H1 (cell line): Measurements from ENCODE around the gene SETD1B. TPM values are rescaled to one million over a fixed set of nuclear protein-coding genes. Genes with fewer than 3 reads are reported as not detected.

Experiments used
- CTCF ChIA-PET: fragments of 300-600 bp; sonication (Branson Sonifier 250); formaldehyde crosslinking; loops from one replicate; lab custom pipeline; 2021; ENCODE audit not compliant: partially characterized antibody; lab: Charles Lee
- POLR2A ChIA-PET: fragments of 300-600 bp; sonication (Branson Sonifier 250); formaldehyde crosslinking; loops from one replicate; lab custom pipeline; 2021; ENCODE audit warnings: inconsistent platforms; ENCODE audit not compliant: partially characterized antibody; lab: Charles Lee
- DNase-seq, 2 experiments: peaks; one replicate each; pipeline versions ENCODE4 v3.0.0 to v3.0.0-alpha.2; 2010 to 2022; ENCODE audit warnings: low spot score in 2 of 2, low read depth in 1 of 2, mixed read lengths in 1 of 2
- FAIRE-seq: peaks from 2 replicates; lab custom pipeline; 2011; peaks lifted over from hg19 to GRCh38; lab: Jason Lieb, UNC
- H2AFZ ChIP-seq: 2 replicates; pipeline ENCODE4 v1.8.1; 2012; ENCODE audit warnings: low read length, inconsistent platforms
- H2AK5ac ChIP-seq: 2 replicates; pipeline ENCODE4 v1.6.1; 2013; ENCODE audit warnings: low read depth, low read length
- H2BK120ac ChIP-seq: replicated peaks from 2 replicates; pipeline ENCODE3; 2013; ENCODE audit warnings: low read depth, low read length, inconsistent platforms
- H2BK12ac ChIP-seq: 2 replicates; pipeline ENCODE4 v1.6.1; 2013; ENCODE audit warnings: low read depth, low read length
- H2BK15ac ChIP-seq: 2 replicates; pipeline ENCODE4 v1.6.1; 2013; ENCODE audit warnings: low read length
- H2BK20ac ChIP-seq: 2 replicates; pipeline ENCODE4 v1.6.1; 2013; ENCODE audit warnings: low read length
- H2BK5ac ChIP-seq: 2 replicates; pipeline ENCODE4 v1.6.1; 2013; ENCODE audit warnings: low read depth, low read length
- H3K14ac ChIP-seq: 2 replicates; pipeline ENCODE4 v1.6.1; 2013; ENCODE audit warnings: inconsistent platforms; ENCODE audit not compliant: insufficient read length
- H3K18ac ChIP-seq: 2 replicates; pipeline ENCODE4 v1.6.1; 2013; ENCODE audit warnings: low read length; ENCODE audit errors: extremely low read depth
- H3K23ac ChIP-seq: 2 replicates; pipeline ENCODE4 v1.6.1; 2013; ENCODE audit warnings: inconsistent platforms; ENCODE audit not compliant: insufficient read length
- H3K23me2 ChIP-seq: 2 replicates; pipeline ENCODE4 v1.6.1; 2013; ENCODE audit warnings: low read depth, low read length
- H3K27ac ChIP-seq: 2 replicates; pipeline ENCODE4 v1.6.1; 2011; ENCODE audit warnings: low read depth, low read length, inconsistent platforms
- H3K27me3 ChIP-seq, 4 experiments: replicated peaks in 1 of 4; 1 replicate in 1 of 4; 2 replicates in 3 of 4; pipeline versions ENCODE4 v1.6.1 to v1.8.1; 2011 to 2013; ENCODE audit warnings: low read length in 3 of 4, mild to moderate bottlenecking in 3 of 4, inconsistent platforms in 2 of 4, mixed read lengths in 2 of 4, moderate library complexity in 1 of 4; ENCODE audit not compliant: control insufficient read depth in 3 of 4, insufficient read depth in 3 of 4; ENCODE audit errors: extremely low read depth in 1 of 4
- H3K36me3 ChIP-seq, 4 experiments: 2 replicates each; pipeline versions ENCODE4 v1.6.1 to v1.8.1; 2011 to 2013; ENCODE audit warnings: mild to moderate bottlenecking in 4 of 4, low read length in 3 of 4, moderate library complexity in 2 of 4, control low read depth in 1 of 4, inconsistent platforms in 1 of 4; ENCODE audit not compliant: insufficient read depth in 4 of 4, control insufficient read depth in 2 of 4
- H3K4ac ChIP-seq: replicated peaks from 2 replicates; pipeline ENCODE3; 2013; ENCODE audit warnings: low read length, low read depth, mixed read lengths, inconsistent platforms; ENCODE audit not compliant: insufficient read length
- H3K4me1 ChIP-seq, 4 experiments: replicated peaks in 1 of 4; 1 replicate in 1 of 4; 2 replicates in 3 of 4; pipeline versions ENCODE4 v1.6.1 to v1.8.1; 2011 to 2013; ENCODE audit warnings: low read length in 3 of 4, inconsistent platforms in 2 of 4, mixed read lengths in 1 of 4; ENCODE audit not compliant: insufficient read depth in 4 of 4, control insufficient read depth in 3 of 4
- H3K4me2 ChIP-seq, 2 experiments: 2 replicates each; pipeline versions ENCODE4 v1.6.1 to v1.8.1; 2011 to 2013; ENCODE audit warnings: low read depth in 2 of 2, low read length in 2 of 2, control low read depth in 1 of 2, inconsistent platforms in 1 of 2, mild to moderate bottlenecking in 1 of 2; ENCODE audit not compliant: insufficient read depth in 1 of 2
- H3K4me3 ChIP-seq, 4 experiments: fragments of 200-600, 300-600 bp in 1 of 4; sonication (generic), shearing (Covaris generic), sonication (Bioruptor Twin) in 1 of 4; 2 replicates each; pipeline versions ENCODE4 v1.5.1 to v1.8.1; 2011 to 2016; ENCODE audit warnings: low read length in 4 of 4, low read depth in 3 of 4, control low read depth in 2 of 4, inconsistent platforms in 2 of 4, mild to moderate bottlenecking in 2 of 4, mixed read lengths in 1 of 4, moderate library complexity in 1 of 4; ENCODE audit not compliant: insufficient read depth in 2 of 4; ENCODE audit errors: extremely low read depth in 1 of 4
- H3K56ac ChIP-seq: replicated peaks from 2 replicates; pipeline ENCODE3; 2013; ENCODE audit warnings: low read depth, mild to moderate bottlenecking, mixed read lengths, low read length, inconsistent platforms; ENCODE audit not compliant: insufficient read length
- H3K79me1 ChIP-seq: 2 replicates; pipeline ENCODE4 v1.6.1; 2013; ENCODE audit warnings: low read depth, low read length, control low read depth
- H3K79me2 ChIP-seq, 2 experiments: 2 replicates each; pipeline versions ENCODE4 v1.6.1 to v1.8.1; 2012 to 2013; ENCODE audit warnings: low read length in 2 of 2, mild to moderate bottlenecking in 2 of 2, inconsistent platforms in 1 of 2; ENCODE audit not compliant: insufficient read depth in 2 of 2, control insufficient read depth in 1 of 2
- H3K9ac ChIP-seq, 4 experiments: replicated peaks in 1 of 4; 1 replicate in 1 of 4; 2 replicates in 3 of 4; pipeline versions ENCODE4 v1.6.1 to v1.8.1; 2011 to 2013; ENCODE audit warnings: low read depth in 3 of 4, low read length in 3 of 4, control low read depth in 2 of 4, mild to moderate bottlenecking in 2 of 4, moderate library complexity in 2 of 4, inconsistent platforms in 1 of 4; ENCODE audit errors: extremely low read depth in 1 of 4
- H3K9me3 ChIP-seq, 2 experiments: 2 replicates each; pipeline versions ENCODE4 v1.6.1 to v1.8.1; 2012 to 2013; ENCODE audit warnings: mild to moderate bottlenecking in 2 of 2, moderate library complexity in 2 of 2, control low read depth in 1 of 2, inconsistent platforms in 1 of 2, low read depth in 1 of 2, low read length in 1 of 2, mixed read lengths in 1 of 2; ENCODE audit not compliant: insufficient read depth in 2 of 2
- H4K20me1 ChIP-seq, 2 experiments: replicated peaks in 1 of 2; 2 replicates each; pipeline versions ENCODE3 to v1.8.1; 2011 to 2013; ENCODE audit warnings: inconsistent platforms in 2 of 2, low read length in 2 of 2, mild to moderate bottlenecking in 1 of 2; ENCODE audit not compliant: insufficient read depth in 2 of 2, control insufficient read depth in 1 of 2
- H4K5ac ChIP-seq: 2 replicates; pipeline ENCODE4 v1.6.1; 2013; ENCODE audit warnings: low read length, low read depth, mixed read lengths, inconsistent platforms; ENCODE audit not compliant: insufficient read length
- H4K8ac ChIP-seq: 2 replicates; pipeline ENCODE4 v1.8.0; 2013; ENCODE audit warnings: mild to moderate bottlenecking, moderate library complexity, low read length, inconsistent platforms; ENCODE audit not compliant: insufficient read depth; ENCODE audit errors: extremely low read depth
- H4K91ac ChIP-seq: replicated peaks from 2 replicates; pipeline ENCODE3; 2013; ENCODE audit warnings: low read length, mixed read lengths, inconsistent platforms; ENCODE audit not compliant: insufficient read length
- HDAC6 ChIP-seq: IDR thresholded peaks from one replicate; pipeline ENCODE4 v1.7.1; 2012; ENCODE audit warnings: low read depth, mild to moderate bottlenecking, inconsistent platforms, low read length, moderate library complexity
- POLR2AphosphoS5 ChIP-seq: IDR thresholded peaks from 2 replicates; pipeline ENCODE4 v1.6.1; 2011; ENCODE audit warnings: low read depth, low read length
- WGBS, 2 experiments: shearing (Covaris generic) in 1 of 2; methylation state at CpG; one replicate each; pipeline versions ENCODE4 v1.1.6 to v1.1.7; 2013 to 2015; ENCODE audit warnings: low lambda C conversion rate in 2 of 2, mixed read lengths in 2 of 2, inconsistent platforms in 1 of 2, low coverage in 1 of 2, missing lambda C conversion rate in 1 of 2; ENCODE audit not compliant: insufficient replicate concordance in 2 of 2, insufficient coverage in 1 of 2, insufficient read length in 1 of 2; ENCODE audit errors: extremely low coverage in 1 of 2, missing lambda C conversion rate in 1 of 2; 5-methylcytosine and 5-hydroxymethylcytosine counted together
- polyA plus RNA-seq, 7 experiments: library from polyadenylated mRNA; depleted of rRNA in 3 of 7; stranded (reverse) in 5 of 7; unstranded in 2 of 7; fragments of >200 nt in 5 of 7; fragments of 200-250 nt in 2 of 7; gene quantifications; 1 replicate in 5 of 7; 2 replicates in 1 of 7; 4 replicates in 1 of 7; pipeline versions ENCODE4 v1.2.1 to v1.2.3, GENCODE V29; 2011 to 2013; ENCODE audit warnings: missing spikeins in 2 of 7, mixed read lengths in 2 of 7
- total RNA-seq: library from RNA; stranded (reverse); fragmentation: NEBNext Ultra II Directional; extraction: Animal tissue kit (Norgen Biotek cat#: 25700); gene quantifications from 2 replicates; pipeline ENCODE4 v1.2.1, GENCODE V29; 2021

SETD1B gene
- total and polyA plus RNA-seq, 2 of the 8 experiments (the other 6 are each of a cell fraction or from before 2014, with no cell fraction given), result 1.3 to 17.7 TPM

GRCh38 chr12:121815263-121815662, 11.5 kb downstream of the SETD1B start:
- H3K79me2 ChIP-seq, result peaks cover 0 to 27% of the 10 kb centered on the region in 2 experiments; a peak in 2 of 4 replicates
- WGBS, 2 experiments, result 89% methylated on average over 8 of the region's 8 CpGs; no CpG with 5 or more reads in 1 of the 2 experiments
- no peak for TF ChIP-seq HDAC6
- TF ChIP-seq POLR2AphosphoS5, result no peak

More at GRCh38 chr12:121815263-121815662, 11.5 kb downstream of the SETD1B start:
- no peak overlapping the region for H4K91ac ChIP-seq
- H3K36me3 ChIP-seq, result peaks cover 8 to 39% (median 26%) of the 10 kb centered on the region in 4 experiments
- FAIRE-seq, result no peak
- H3K4me1 ChIP-seq, result peaks cover 4 to 23% (median 14%) of the 10 kb centered on the region in 4 experiments
- no peak overlapping the region for H3K18ac ChIP-seq
- H3K4ac ChIP-seq, result no peak overlapping the region
- H3K14ac ChIP-seq, result no peak overlapping the region
- no peak overlapping the region for H4K5ac ChIP-seq
- ChIA-PET POLR2A (interaction anchor here (1.2 to 2.4 kb wide), 8 partner anchors 9 to 83 kb away, joined by 3 to 12 read pairs (median 8); no protein-coding TSS in a partner anchor), CTCF (interaction anchor here (0.6 to 14.5 kb wide), 6 partner anchors 9 to 337 kb away, joined by 3 to 163 read pairs (median 5); partner anchors contain the start of gene RHOF)
- H2BK15ac ChIP-seq, result no peak overlapping the region
- DNase-seq, result no peak
- peaks cover 10% of the 10 kb centered on the region for H3K79me1 ChIP-seq
- no peak overlapping the region for H2BK120ac ChIP-seq
- no peak overlapping the region for H3K23ac ChIP-seq
- H3K4me2 ChIP-seq, result no peak overlapping the region
- no peak overlapping the region for H2BK5ac ChIP-seq
- H4K8ac ChIP-seq, result no peak overlapping the region; the same call in 1 of the 2 replicates
- no peak overlapping the region for H2AK5ac ChIP-seq
- no peak overlapping the region for H3K56ac ChIP-seq
- H2AFZ ChIP-seq, result no peak overlapping the region
- no peaks in the 10 kb centered on the region for H3K27me3 ChIP-seq
- no peaks in the 10 kb centered on the region for H3K9me3 ChIP-seq
- no peak overlapping the region for H2BK20ac ChIP-seq
- peaks cover 0 to 16% of the 10 kb centered on the region in 2 experiments for H4K20me1 ChIP-seq
- H3K4me3 ChIP-seq, result no peak overlapping the region
- no peak overlapping the region for H2BK12ac ChIP-seq
- H3K9ac ChIP-seq, result no peak overlapping the region
- no peak overlapping the region for H3K27ac ChIP-seq
- H3K23me2 ChIP-seq, result peaks cover 9% of the 10 kb centered on the region
